Loucy (cell line): ENCODE measurements around the gene IGSF6.

Source experiments
- H2AFZ ChIP-seq: fragments of 200-600 bp; sonication (generic); 2 replicates; pipeline ENCODE4 v1.6.0; 2016; ENCODE audit warnings: antibody characterized with exemption, mild to moderate bottlenecking, low read length, moderate library complexity
- H3F3A ChIP-seq: fragments of 200-600 bp; 2 replicates; pipeline ENCODE4 v1.6.0; 2016; ENCODE audit warnings: antibody characterized with exemption, low read depth, mild to moderate bottlenecking
- H3K27me3 ChIP-seq: fragments of 200-600 bp; sonication (generic); 2 replicates; pipeline ENCODE4 v1.6.1; 2014; ENCODE audit warnings: low read length, mild to moderate bottlenecking; ENCODE audit not compliant: insufficient read depth, poor library complexity, severe bottlenecking
- H3K36me3 ChIP-seq: fragments of 200-600 bp; sonication (generic); 2 replicates; pipeline ENCODE4 v1.6.1; 2016; ENCODE audit warnings: low read length; ENCODE audit not compliant: insufficient read depth
- H3K4me1 ChIP-seq: fragments of 200-600 bp; sonication (generic); 2 replicates; pipeline ENCODE4 v1.5.1; 2014; ENCODE audit warnings: low read length, mild to moderate bottlenecking; ENCODE audit not compliant: insufficient read depth, poor library complexity, severe bottlenecking
- H3K4me2 ChIP-seq: fragments of 200-600 bp; sonication (generic); 2 replicates; pipeline ENCODE4 v1.6.0; 2014; ENCODE audit warnings: antibody characterized with exemption, low read length, low read depth, mild to moderate bottlenecking; ENCODE audit not compliant: poor library complexity, severe bottlenecking
- H3K4me3 ChIP-seq: fragments of 200-600 bp; sonication (generic); 2 replicates; pipeline ENCODE4 v1.5.1; 2014; ENCODE audit warnings: low read length, mild to moderate bottlenecking, mixed read lengths; ENCODE audit not compliant: poor library complexity, severe bottlenecking
- H3K79me2 ChIP-seq: fragments of 200-600 bp; sonication (generic); 2 replicates; pipeline ENCODE4 v1.6.1; 2014; ENCODE audit warnings: low read length; ENCODE audit not compliant: insufficient read depth
- H3K9ac ChIP-seq: fragments of 200-600 bp; sonication (generic); 2 replicates; pipeline ENCODE4 v1.6.0; 2014; ENCODE audit warnings: mild to moderate bottlenecking, low read depth, low read length, moderate library complexity; ENCODE audit not compliant: poor library complexity, severe bottlenecking
- H3K9me2 ChIP-seq: fragments of 200-600 bp; sonication (generic); replicated peaks from 2 replicates; pipeline ENCODE4 v1.6.1; 2016; ENCODE audit warnings: low read depth, low read length, mixed read lengths
- H3K9me3 ChIP-seq: fragments of 200-600 bp; sonication (generic); 2 replicates; pipeline ENCODE4 v1.6.1; 2014; ENCODE audit warnings: mild to moderate bottlenecking, antibody characterized with exemption, low read length, low read depth; ENCODE audit not compliant: insufficient read depth
- H4K20me1 ChIP-seq: fragments of 200-600 bp; sonication (generic); 2 replicates; pipeline ENCODE4 v1.6.0; 2014; ENCODE audit warnings: antibody characterized with exemption, low read length, mild to moderate bottlenecking; ENCODE audit not compliant: insufficient read depth, poor library complexity, severe bottlenecking
- EZH2phosphoT487 ChIP-seq: fragments of 200-600 bp; IDR thresholded peaks from 2 replicates; pipeline ENCODE4 v1.6.1; 2018; ENCODE audit warnings: antibody characterized with exemption, mild to moderate bottlenecking, moderate library complexity, borderline replicate concordance
- TF ChIP-seq, protein P1 (sequence below): fragments of 200-600 bp; sonication (generic); conservative IDR thresholded peaks from 2 replicates; pipeline ENCODE4 v1.5.1; 2014; ENCODE audit warnings: mild to moderate bottlenecking, antibody characterized with exemption, low read length

The IGSF6 gene

DNA sequence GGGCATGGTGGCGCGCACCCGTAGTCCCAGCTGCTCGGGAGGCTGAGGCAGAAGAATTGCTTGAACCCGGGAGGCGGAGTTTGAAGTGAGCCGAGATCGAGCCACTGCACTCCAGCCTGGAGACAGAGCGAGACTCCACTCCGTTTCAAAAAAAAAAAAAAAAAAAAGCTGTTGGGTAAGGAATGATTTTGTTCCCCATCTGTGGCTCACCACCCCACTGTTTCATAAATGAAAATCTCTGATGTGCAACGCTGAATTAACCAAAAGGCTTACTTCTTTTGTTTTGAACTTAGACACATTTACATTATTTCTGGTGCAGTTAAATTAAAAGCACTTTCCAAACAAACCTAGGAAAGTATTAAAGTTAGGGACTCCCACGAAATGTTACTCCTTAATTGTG lies 54.2 kb downstream of the IGSF6 start:
- no peaks in the 10 kb centered on the region for H3K9me3 ChIP-seq
- TF ChIP-seq, protein P1, sequence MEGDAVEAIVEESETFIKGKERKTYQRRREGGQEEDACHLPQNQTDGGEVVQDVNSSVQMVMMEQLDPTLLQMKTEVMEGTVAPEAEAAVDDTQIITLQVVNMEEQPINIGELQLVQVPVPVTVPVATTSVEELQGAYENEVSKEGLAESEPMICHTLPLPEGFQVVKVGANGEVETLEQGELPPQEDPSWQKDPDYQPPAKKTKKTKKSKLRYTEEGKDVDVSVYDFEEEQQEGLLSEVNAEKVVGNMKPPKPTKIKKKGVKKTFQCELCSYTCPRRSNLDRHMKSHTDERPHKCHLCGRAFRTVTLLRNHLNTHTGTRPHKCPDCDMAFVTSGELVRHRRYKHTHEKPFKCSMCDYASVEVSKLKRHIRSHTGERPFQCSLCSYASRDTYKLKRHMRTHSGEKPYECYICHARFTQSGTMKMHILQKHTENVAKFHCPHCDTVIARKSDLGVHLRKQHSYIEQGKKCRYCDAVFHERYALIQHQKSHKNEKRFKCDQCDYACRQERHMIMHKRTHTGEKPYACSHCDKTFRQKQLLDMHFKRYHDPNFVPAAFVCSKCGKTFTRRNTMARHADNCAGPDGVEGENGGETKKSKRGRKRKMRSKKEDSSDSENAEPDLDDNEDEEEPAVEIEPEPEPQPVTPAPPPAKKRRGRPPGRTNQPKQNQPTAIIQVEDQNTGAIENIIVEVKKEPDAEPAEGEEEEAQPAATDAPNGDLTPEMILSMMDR, result no peak
- no peak for TF ChIP-seq EZH2phosphoT487
- peaks cover 34% of the 10 kb centered on the region for H3K79me2 ChIP-seq
- peak overlapping the region; percentile 94; the same call in 1 of the 2 replicates for H2AFZ ChIP-seq
- H3F3A ChIP-seq, result no peaks in the 10 kb centered on the region
- H3K4me1 ChIP-seq, result peaks cover 36% of the 10 kb centered on the region
- H3K27me3 ChIP-seq, result no peaks in the 10 kb centered on the region
- H3K36me3 ChIP-seq, result no peaks in the 10 kb centered on the region
- H4K20me1 ChIP-seq, result peaks cover 29% of the 10 kb centered on the region
- peak overlapping the region; percentile 93 for H3K4me3 ChIP-seq
- peak overlapping the region; percentile 86 for H3K4me2 ChIP-seq
- H3K9ac ChIP-seq, result peak overlapping the region; percentile 95
- no peaks in the 10 kb centered on the region for H3K9me2 ChIP-seq

DNA sequence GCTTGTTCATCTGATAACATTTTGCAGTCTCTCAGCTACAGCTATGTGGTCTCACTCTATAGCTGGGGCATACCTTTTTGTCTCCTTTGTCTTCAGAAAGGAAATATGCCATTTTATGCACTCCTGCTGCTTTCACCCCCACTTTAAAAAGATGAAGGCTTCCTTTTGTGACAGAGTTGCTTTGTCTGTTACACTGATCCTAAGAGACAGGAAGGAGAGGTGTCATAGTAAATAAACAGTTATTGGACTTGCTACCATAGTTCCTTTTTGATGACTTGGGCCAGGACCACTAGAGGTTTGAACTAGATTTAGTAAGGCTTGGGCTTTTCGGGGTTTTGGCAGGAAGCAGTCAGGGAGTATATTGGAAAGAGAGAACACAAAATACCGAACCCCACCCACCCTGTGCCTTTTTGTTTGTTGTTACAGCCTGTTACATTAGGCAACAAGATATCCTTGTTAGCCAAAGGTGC lies 54.8 kb downstream of the IGSF6 start:
- Histone ChIP-seq H3K9me2 (no peaks in the 10 kb centered on the region), H3K27me3 (no peaks in the 10 kb centered on the region), H3F3A (no peaks in the 10 kb centered on the region), H3K79me2 (peaks cover 28% of the 10 kb centered on the region), H3K9me3 (no peaks in the 10 kb centered on the region), H4K20me1 (peaks cover 24% of the 10 kb centered on the region), H3K36me3 (no peaks in the 10 kb centered on the region), H3K4me2 (peak overlapping the region; percentile 16), H2AFZ (peak overlapping the region; percentile 64; the same call in 1 of the 2 replicates), H3K4me1 (peaks cover 30% of the 10 kb centered on the region), H3K9ac (no peak overlapping the region), H3K4me3 (no peak overlapping the region)
- TF ChIP-seq, protein P1, result no peak
- TF ChIP-seq EZH2phosphoT487, result no peak

DNA sequence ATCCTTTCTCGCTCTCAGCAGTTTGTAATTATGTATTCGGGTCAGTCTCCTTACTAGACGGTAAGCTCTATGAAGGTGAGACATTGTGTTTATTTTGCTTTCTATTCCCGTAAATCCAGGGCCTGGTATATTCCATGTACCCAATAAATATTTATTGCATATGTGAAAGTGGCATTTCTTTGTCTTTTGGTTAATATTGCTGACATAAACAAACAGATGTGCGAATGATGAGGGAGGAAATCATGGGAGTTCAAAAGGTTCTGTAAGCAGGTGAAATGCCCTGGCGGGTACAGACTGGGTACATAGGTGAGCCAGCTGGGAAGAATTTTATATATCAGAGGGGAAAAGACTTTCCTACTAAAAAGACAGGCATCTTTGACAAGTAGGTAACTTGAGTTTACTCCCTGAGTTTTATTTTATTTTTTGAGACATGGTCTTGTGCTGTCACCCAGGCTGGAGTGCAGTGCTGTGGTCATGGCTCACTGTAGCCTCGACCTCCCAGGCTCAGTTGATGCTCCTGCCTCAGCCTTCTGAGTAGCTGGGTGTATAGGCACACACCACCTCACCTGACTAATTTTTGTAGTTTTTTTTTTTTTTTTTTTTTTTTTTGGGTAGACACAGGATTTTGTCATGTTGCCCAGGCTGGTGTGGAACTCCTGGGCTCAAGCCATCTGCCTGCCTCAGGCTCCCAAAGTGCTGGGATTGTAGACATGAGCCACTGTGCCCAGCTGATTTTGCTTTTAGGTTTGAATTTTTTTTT lies 58.7 kb downstream of the IGSF6 start:
- Histone ChIP-seq H3K9me2 (no peaks in the 10 kb centered on the region), H3K9ac (no peak overlapping the region), H3K4me1 (peaks cover 4% of the 10 kb centered on the region), H3K27me3 (no peaks in the 10 kb centered on the region), H3K4me2 (no peak overlapping the region), H3K79me2 (no peaks in the 10 kb centered on the region), H3K4me3 (no peak overlapping the region), H4K20me1 (no peaks in the 10 kb centered on the region), H3F3A (no peaks in the 10 kb centered on the region), H3K9me3 (no peaks in the 10 kb centered on the region), H3K36me3 (no peaks in the 10 kb centered on the region), H2AFZ (no peak overlapping the region)
- TF ChIP-seq, protein P1, result no peak
- no peak for TF ChIP-seq EZH2phosphoT487
